GM23338 (cell line): ENCODE measurements around the gene YPEL5. TPM values are rescaled to one million over a fixed set of nuclear protein-coding genes. Genes with fewer than 3 reads are reported as not detected.

Source experiments
- ATAC-seq: fragments of 200-7000 bp; cut with Tn5 transposase; 3 replicates; pipeline ENCODE4 v1.9.1; 2020
- DNase-seq: peaks from one replicate; pipeline ENCODE4 v3.0.0-alpha.2; 2015; ENCODE audit warnings: low spot score
- H2AFZ ChIP-seq: fragments of 200-600 bp; sonication (generic); 2 replicates; pipeline ENCODE4 v1.8.0; 2016; ENCODE audit warnings: antibody characterized with exemption, mild to moderate bottlenecking, moderate library complexity
- H3F3A ChIP-seq: fragments of 200-600 bp; sonication (generic); replicated peaks from 2 replicates; pipeline ENCODE4 v1.8.0; 2017; ENCODE audit warnings: antibody characterized with exemption, mixed run types, low read depth
- H3K27ac ChIP-seq: fragments of 200-600 bp; sonication (generic); 2 replicates; pipeline ENCODE4 v1.6.1; 2016; ENCODE audit warnings: low read depth
- H3K27me3 ChIP-seq: fragments of 200-600 bp; sonication (generic); 2 replicates; pipeline ENCODE4 v1.8.0; 2016; ENCODE audit warnings: mild to moderate bottlenecking, mixed run types, moderate library complexity; ENCODE audit not compliant: insufficient read depth
- H3K36me3 ChIP-seq: fragments of 200-600 bp; sonication (generic); 2 replicates; pipeline ENCODE4 v1.8.0; 2016; ENCODE audit warnings: mild to moderate bottlenecking; ENCODE audit not compliant: insufficient read depth
- H3K4me1 ChIP-seq: fragments of 200-600 bp; sonication (generic); 2 replicates; pipeline ENCODE4 v1.8.0; 2016; ENCODE audit warnings: mild to moderate bottlenecking, moderate library complexity; ENCODE audit not compliant: insufficient read depth
- H3K4me2 ChIP-seq: fragments of 200-600 bp; sonication (generic); 2 replicates; pipeline ENCODE4 v1.7.1; 2017; ENCODE audit warnings: mixed run types
- H3K4me3 ChIP-seq: fragments of 200-600 bp; sonication (generic); 2 replicates; pipeline ENCODE4 v1.6.1; 2016; ENCODE audit warnings: mixed run types
- H3K79me2 ChIP-seq: fragments of 200-600 bp; sonication (generic); replicated peaks from 2 replicates; pipeline ENCODE4 v1.8.0; 2017; ENCODE audit warnings: mild to moderate bottlenecking; ENCODE audit not compliant: insufficient read depth
- H3K9me2 ChIP-seq: fragments of 200-600 bp; sonication (generic); 2 replicates; pipeline ENCODE4 v1.8.0; 2017; ENCODE audit not compliant: insufficient read depth
- H4K20me1 ChIP-seq: fragments of 200-600 bp; sonication (generic); replicated peaks from 2 replicates; pipeline ENCODE4 v1.8.0; 2017; ENCODE audit warnings: mild to moderate bottlenecking; ENCODE audit not compliant: insufficient read depth
- H3K27ac Mint-ChIP-seq: 2 replicates; pipeline ENCODE4 v1.8.0; 2020; ENCODE audit warnings: inconsistent platforms, mild to moderate bottlenecking, moderate library complexity, mixed read lengths
- H3K27me3 Mint-ChIP-seq: 3 replicates; pipeline ENCODE4 v1.8.0; 2022; ENCODE audit warnings: low read depth, mild to moderate bottlenecking, moderate library complexity, mixed read lengths, inconsistent platforms; ENCODE audit not compliant: insufficient read depth, poor library complexity
- H3K36me3 Mint-ChIP-seq: 3 replicates; pipeline ENCODE4 v1.8.0; 2021; ENCODE audit warnings: low read depth, mild to moderate bottlenecking, inconsistent platforms, moderate library complexity, mixed read lengths
- H3K4me1 Mint-ChIP-seq: 3 replicates; pipeline ENCODE4 v1.8.0; 2020; ENCODE audit warnings: mild to moderate bottlenecking, inconsistent platforms, mixed read lengths
- H3K4me3 Mint-ChIP-seq: 3 replicates; pipeline ENCODE4 v1.8.0; 2021; ENCODE audit warnings: moderate library complexity, mild to moderate bottlenecking, inconsistent platforms, mixed read lengths
- H3K9me3 Mint-ChIP-seq: 3 replicates; pipeline ENCODE4 v1.8.0; 2020; ENCODE audit warnings: moderate library complexity, mild to moderate bottlenecking, inconsistent platforms, mixed read lengths
- CREB1 ChIP-seq: fragments of 250-450 bp; sonication (Bioruptor Pico); IDR thresholded peaks from 2 replicates; pipeline ENCODE4 v1.5.0; 2020; ENCODE audit warnings: low read depth, mild to moderate bottlenecking, moderate library complexity
- EZH2 ChIP-seq: fragments of 200-600 bp; sonication (generic); IDR thresholded peaks from one replicate; pipeline ENCODE4 v1.8.0; 2017; ENCODE audit warnings: antibody characterized with exemption, mild to moderate bottlenecking, low read depth; ENCODE audit not compliant: unreplicated experiment
- EZH2phosphoT487 ChIP-seq: fragments of 200-600 bp; sonication (generic); IDR thresholded peaks from one replicate; pipeline ENCODE4 v1.8.1; 2018; ENCODE audit warnings: antibody characterized with exemption; ENCODE audit not compliant: unreplicated experiment
- JUNB ChIP-seq: IDR thresholded peaks from one replicate; pipeline ENCODE4 v1.6.1; 2016; ENCODE audit warnings: antibody characterized with exemption; ENCODE audit not compliant: unreplicated experiment
- NANOG ChIP-seq: IDR thresholded peaks from 2 replicates; pipeline ENCODE4 v1.6.1; 2016; ENCODE audit warnings: antibody characterized with exemption, borderline replicate concordance
- POLR2AphosphoS5 ChIP-seq: IDR thresholded peaks from 2 replicates; pipeline ENCODE4 v1.6.1; 2016; ENCODE audit warnings: antibody characterized with exemption, low read depth
- ZNF114 ChIP-seq: fragments of 250-450 bp; sonication (Bioruptor Pico); IDR thresholded peaks from 2 replicates; pipeline ENCODE4 v1.5.0; 2020; ENCODE audit warnings: mild to moderate bottlenecking, moderate library complexity
- ZNF331 ChIP-seq: fragments of 250-450 bp; sonication (Bioruptor Pico); IDR thresholded peaks from 2 replicates; pipeline ENCODE4 v1.5.0; 2020; ENCODE audit warnings: low read depth, mild to moderate bottlenecking, moderate library complexity
- ZNF462 ChIP-seq: fragments of 250-450 bp; sonication (Bioruptor Pico); IDR thresholded peaks from 2 replicates; pipeline ENCODE4 v1.5.0; 2020; ENCODE audit warnings: mild to moderate bottlenecking, moderate library complexity
- polyA plus RNA-seq: library from polyadenylated mRNA; unstranded; fragments of >200 nt; fragmentation: Nextera tagmentation; extraction: Ambion mirVana; gene quantifications from 2 replicates; pipeline ENCODE4 v1.2.1, GENCODE V29; 2016
- total RNA-seq: library from RNA; depleted of rRNA; stranded (reverse); fragments of >200 nt; shearing (Covaris generic); gene quantifications from 2 replicates; pipeline ENCODE4 v1.2.3, GENCODE V29; 2014

The YPEL5 gene
- total and polyA plus RNA-seq, 2 experiments from 2014 or later, result 24.9 to 31.1 TPM

- TF ChIP-seq JUNB, result no peak
- TF ChIP-seq CREB1, result no peak
- no peak for TF ChIP-seq ZNF462 (CRISPR knock-in tag)
- TF ChIP-seq ZNF331, result no peak
- no peak for TF ChIP-seq NANOG
- no peak for TF ChIP-seq EZH2
- TF ChIP-seq POLR2AphosphoS5, result no peak
- TF ChIP-seq ZNF114 (CRISPR knock-in tag), result no peak
- no peak for TF ChIP-seq EZH2phosphoT487
These were observed 32.7 kb downstream of the YPEL5 start (continued) for GRCh38 chr2:30179536-30179935.

- Mint-ChIP-seq H3K9me3 (no peaks in the 10 kb centered on the region), H3K4me3 (no peak overlapping the region), H3K27ac (no peak overlapping the region), H3K27me3 (no peaks in the 10 kb centered on the region), H3K36me3 (no peaks in the 10 kb centered on the region), H3K4me1 (no peaks in the 10 kb centered on the region)
- H3K4me3 ChIP-seq, result no peak overlapping the region
- no peaks in the 10 kb centered on the region for H3K36me3 ChIP-seq
- H3K27ac ChIP-seq, result no peak overlapping the region
- H3K4me2 ChIP-seq, result no peak overlapping the region
- H3K27me3 ChIP-seq, result no peaks in the 10 kb centered on the region
- no peaks in the 10 kb centered on the region for H3K4me1 ChIP-seq
- DNase-seq (no peak), ATAC-seq (no peak)
- H3F3A ChIP-seq, result no peaks in the 10 kb centered on the region
- H4K20me1 ChIP-seq, result no peaks in the 10 kb centered on the region
- H2AFZ ChIP-seq, result no peak overlapping the region
- H3K9me2 ChIP-seq, result peaks cover 3% of the 10 kb centered on the region; the same call in 1 of the 2 replicates
- H3K79me2 ChIP-seq, result no peaks in the 10 kb centered on the region
- no peak for TF ChIP-seq ZNF462 (CRISPR knock-in tag)
These were observed 33.4 kb downstream of the YPEL5 start for GRCh38 chr2:30180226-30180625.
